ENCODE measurements around the gene NCOA3. TPM values are rescaled to one million over a fixed set of nuclear protein-coding genes. Genes with fewer than 3 reads are reported as not detected.

NCOA3 gene
- total RNA-seq, 1 donor from 2014 or later, result 45.9 TPM

GRCh38 chr20:47654370-47654769 is 152.7 kb downstream of the NCOA3 start:
- H3K27ac Mint-ChIP-seq, result no peak overlapping the region
- no peak overlapping the region for H3K4me3 Mint-ChIP-seq
- no peak for DNase-seq (ENCODE audit: low spot score in 2 of 2, unreplicated experiment in 2 of 2)

GRCh38 chr20:47655635-47656034 is 153.9 kb downstream of the NCOA3 start:
- no peaks in the 10 kb centered on the region for H3K27me3 Mint-ChIP-seq (ENCODE audit: low read depth)
- no peak overlapping the region for H3K4me3 Mint-ChIP-seq
- no peak for TF ChIP-seq CTCF (IDR thresholded peaks at IDR 0.05; ENCODE audit: unreplicated experiment)
- H3K9me3 Mint-ChIP-seq, result no peaks in the 10 kb centered on the region
- H3K36me3 Mint-ChIP-seq, result peaks cover 17% of the 10 kb centered on the region
- H3K4me1 Mint-ChIP-seq, result peaks cover 8% of the 10 kb centered on the region
- DNase-seq (ENCODE audit: low spot score in 2 of 2, unreplicated experiment in 2 of 2), result no peak
- no peak overlapping the region for H3K27ac Mint-ChIP-seq

More at GRCh38 chr20:47654370-47654769, 152.7 kb downstream of the NCOA3 start:
- Mint-ChIP-seq H3K27me3 (ENCODE audit: low read depth) (no peaks in the 10 kb centered on the region), H3K4me1 (peaks cover 8% of the 10 kb centered on the region), H3K36me3 (peaks cover 21% of the 10 kb centered on the region), H3K9me3 (no peaks in the 10 kb centered on the region)
- TF ChIP-seq CTCF (IDR thresholded peaks at IDR 0.05; ENCODE audit: unreplicated experiment), result no peak

- H3K27me3 Mint-ChIP-seq (ENCODE audit: low read depth), result no peaks in the 10 kb centered on the region
- no peak for DNase-seq (ENCODE audit: low spot score in 2 of 2, unreplicated experiment in 2 of 2)
- no peak overlapping the region for H3K4me3 Mint-ChIP-seq
- no peak for TF ChIP-seq CTCF (IDR thresholded peaks at IDR 0.05; ENCODE audit: unreplicated experiment)
- H3K36me3 Mint-ChIP-seq, result peaks cover 11% of the 10 kb centered on the region
- H3K9me3 Mint-ChIP-seq, result no peaks in the 10 kb centered on the region
- H3K27ac Mint-ChIP-seq, result no peak overlapping the region
- H3K4me1 Mint-ChIP-seq, result peaks cover 8% of the 10 kb centered on the region
Observed at GRCh38 chr20:47656318-47656717, 154.6 kb downstream of the NCOA3 start.

- no peak overlapping the region for H3K27ac Mint-ChIP-seq
Observed at GRCh38 chr20:47659904-47660601, 158.4 kb downstream of the NCOA3 start.

GRCh38 chr20:47660602-47660905 is 158.9 kb downstream of the NCOA3 start:
- Mint-ChIP-seq H3K36me3 (peaks cover 1% of the 10 kb centered on the region), H3K27ac (no peak overlapping the region), H3K4me1 (peaks cover 28% of the 10 kb centered on the region), H3K27me3 (ENCODE audit: low read depth) (no peaks in the 10 kb centered on the region), H3K9me3 (no peaks in the 10 kb centered on the region), H3K4me3 (no peak overlapping the region)
- DNase-seq (ENCODE audit: low spot score in 2 of 2, unreplicated experiment in 2 of 2), result no peak
- TF ChIP-seq CTCF (IDR thresholded peaks at IDR 0.05; ENCODE audit: unreplicated experiment), result no peak

More at GRCh38 chr20:47659904-47660601, 158.4 kb downstream of the NCOA3 start:
- no peaks in the 10 kb centered on the region for H3K9me3 Mint-ChIP-seq
- H3K36me3 Mint-ChIP-seq, result peaks cover 1% of the 10 kb centered on the region
- no peak overlapping the region for H3K4me3 Mint-ChIP-seq
- peaks cover 23% of the 10 kb centered on the region for H3K4me1 Mint-ChIP-seq
- no peak for DNase-seq (ENCODE audit: low spot score in 2 of 2, unreplicated experiment in 2 of 2)
- H3K27me3 Mint-ChIP-seq (ENCODE audit: low read depth), result no peaks in the 10 kb centered on the region
- no peak for TF ChIP-seq CTCF (IDR thresholded peaks at IDR 0.05; ENCODE audit: unreplicated experiment)
